ENCODE results near the gene C8G.

- TF ChIP-seq EZH2 (IDR thresholded peaks at IDR 0.05; ENCODE audit: borderline replicate concordance, insufficient read depth, low read length, poor library complexity, severe bottlenecking) (no peak), RAD21 (conservative IDR thresholded peaks at IDR 0.05) (no peak), POLR2AphosphoS5 (IDR thresholded peaks at IDR 0.05) (no peak), TAF1 (IDR thresholded peaks at IDR 0.05; ENCODE audit: low read depth) (no peak), EP300 (conservative IDR thresholded peaks at IDR 0.05; ENCODE audit: poor library complexity, severe bottlenecking) (no peak), MXI1 (conservative IDR thresholded peaks at IDR 0.05; ENCODE audit: poor library complexity, severe bottlenecking) (no peak)
- TF ChIP-seq, protein P1, sequence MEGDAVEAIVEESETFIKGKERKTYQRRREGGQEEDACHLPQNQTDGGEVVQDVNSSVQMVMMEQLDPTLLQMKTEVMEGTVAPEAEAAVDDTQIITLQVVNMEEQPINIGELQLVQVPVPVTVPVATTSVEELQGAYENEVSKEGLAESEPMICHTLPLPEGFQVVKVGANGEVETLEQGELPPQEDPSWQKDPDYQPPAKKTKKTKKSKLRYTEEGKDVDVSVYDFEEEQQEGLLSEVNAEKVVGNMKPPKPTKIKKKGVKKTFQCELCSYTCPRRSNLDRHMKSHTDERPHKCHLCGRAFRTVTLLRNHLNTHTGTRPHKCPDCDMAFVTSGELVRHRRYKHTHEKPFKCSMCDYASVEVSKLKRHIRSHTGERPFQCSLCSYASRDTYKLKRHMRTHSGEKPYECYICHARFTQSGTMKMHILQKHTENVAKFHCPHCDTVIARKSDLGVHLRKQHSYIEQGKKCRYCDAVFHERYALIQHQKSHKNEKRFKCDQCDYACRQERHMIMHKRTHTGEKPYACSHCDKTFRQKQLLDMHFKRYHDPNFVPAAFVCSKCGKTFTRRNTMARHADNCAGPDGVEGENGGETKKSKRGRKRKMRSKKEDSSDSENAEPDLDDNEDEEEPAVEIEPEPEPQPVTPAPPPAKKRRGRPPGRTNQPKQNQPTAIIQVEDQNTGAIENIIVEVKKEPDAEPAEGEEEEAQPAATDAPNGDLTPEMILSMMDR (IDR thresholded peaks at IDR 0.05; ENCODE audit: poor library complexity, severe bottlenecking) = no peak
- TF ChIP-seq, protein P2, sequence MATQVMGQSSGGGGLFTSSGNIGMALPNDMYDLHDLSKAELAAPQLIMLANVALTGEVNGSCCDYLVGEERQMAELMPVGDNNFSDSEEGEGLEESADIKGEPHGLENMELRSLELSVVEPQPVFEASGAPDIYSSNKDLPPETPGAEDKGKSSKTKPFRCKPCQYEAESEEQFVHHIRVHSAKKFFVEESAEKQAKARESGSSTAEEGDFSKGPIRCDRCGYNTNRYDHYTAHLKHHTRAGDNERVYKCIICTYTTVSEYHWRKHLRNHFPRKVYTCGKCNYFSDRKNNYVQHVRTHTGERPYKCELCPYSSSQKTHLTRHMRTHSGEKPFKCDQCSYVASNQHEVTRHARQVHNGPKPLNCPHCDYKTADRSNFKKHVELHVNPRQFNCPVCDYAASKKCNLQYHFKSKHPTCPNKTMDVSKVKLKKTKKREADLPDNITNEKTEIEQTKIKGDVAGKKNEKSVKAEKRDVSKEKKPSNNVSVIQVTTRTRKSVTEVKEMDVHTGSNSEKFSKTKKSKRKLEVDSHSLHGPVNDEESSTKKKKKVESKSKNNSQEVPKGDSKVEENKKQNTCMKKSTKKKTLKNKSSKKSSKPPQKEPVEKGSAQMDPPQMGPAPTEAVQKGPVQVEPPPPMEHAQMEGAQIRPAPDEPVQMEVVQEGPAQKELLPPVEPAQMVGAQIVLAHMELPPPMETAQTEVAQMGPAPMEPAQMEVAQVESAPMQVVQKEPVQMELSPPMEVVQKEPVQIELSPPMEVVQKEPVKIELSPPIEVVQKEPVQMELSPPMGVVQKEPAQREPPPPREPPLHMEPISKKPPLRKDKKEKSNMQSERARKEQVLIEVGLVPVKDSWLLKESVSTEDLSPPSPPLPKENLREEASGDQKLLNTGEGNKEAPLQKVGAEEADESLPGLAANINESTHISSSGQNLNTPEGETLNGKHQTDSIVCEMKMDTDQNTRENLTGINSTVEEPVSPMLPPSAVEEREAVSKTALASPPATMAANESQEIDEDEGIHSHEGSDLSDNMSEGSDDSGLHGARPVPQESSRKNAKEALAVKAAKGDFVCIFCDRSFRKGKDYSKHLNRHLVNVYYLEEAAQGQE (IDR thresholded peaks at IDR 0.05; ENCODE audit: borderline replicate concordance) = no peak
Measured at GRCh38 chr9:136958473-136958872, 13.4 kb downstream of the C8G start.
